ELR (cell line): ENCODE results near the gene CD276.

ENCODE experiments used
- DNase-seq: peaks from one replicate; pipeline ENCODE4 v3.0.0-alpha.2; 2015; ENCODE audit warnings: low read depth

The CD276 gene

DNA sequence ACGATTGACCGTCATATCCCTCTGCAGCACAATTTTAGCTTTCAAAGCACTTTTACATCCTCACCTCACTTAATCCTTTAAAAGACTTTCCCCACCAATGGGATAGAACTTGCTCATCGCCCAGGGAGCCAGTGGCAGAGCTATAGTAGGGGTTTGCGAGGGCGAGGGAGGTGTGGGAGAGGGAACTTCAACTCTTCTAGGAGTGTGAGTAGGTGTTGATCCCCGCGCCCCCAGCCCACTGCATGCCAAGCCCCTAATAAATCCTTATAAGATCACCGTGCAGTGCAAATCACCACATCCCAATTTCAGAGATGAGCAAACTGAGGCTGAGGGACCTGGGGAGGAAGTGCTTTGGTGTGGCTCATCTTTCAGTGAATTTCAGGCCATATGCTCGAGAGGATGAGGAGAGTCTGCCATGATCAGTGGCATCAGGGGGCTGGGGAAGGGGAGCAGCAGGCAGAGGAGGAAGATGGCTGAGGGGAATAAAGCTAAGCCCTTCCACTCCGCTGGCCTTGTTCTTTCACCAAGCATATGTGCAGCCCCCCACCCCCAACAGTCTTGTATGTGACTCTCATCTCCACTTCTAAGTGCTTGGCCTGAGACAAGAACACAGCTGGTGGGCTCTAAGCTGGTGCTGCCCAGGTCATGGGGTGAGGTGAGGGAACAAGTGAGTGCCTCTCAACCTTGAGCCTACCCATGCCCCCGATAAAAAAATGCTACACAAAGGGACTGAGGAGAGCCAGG is 63.8 kb downstream of the CD276 start:
- no peak for DNase-seq

DNA sequence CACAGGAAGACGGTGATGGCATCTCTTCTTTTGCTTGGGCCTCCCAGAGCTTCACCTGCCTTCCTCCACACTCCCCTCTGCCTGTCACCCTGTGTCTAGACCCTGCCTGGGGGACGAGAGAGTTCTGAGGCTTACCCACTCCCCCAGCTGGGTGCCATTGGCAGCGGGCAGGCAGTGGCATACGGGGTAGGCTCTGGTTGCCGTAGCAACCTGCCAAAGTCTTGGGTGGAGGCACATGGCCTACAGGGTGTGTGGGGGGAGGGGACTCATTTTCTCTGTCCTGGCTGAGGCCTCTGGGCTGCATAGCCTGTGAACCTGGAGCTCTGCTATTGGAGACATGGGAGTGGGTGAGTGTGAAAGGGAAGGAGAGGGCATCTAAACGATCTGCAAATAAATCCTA is 64.5 kb downstream of the CD276 start:
- DNase-seq = no peak

- DNase-seq = no peak
Measured at GRCh38 chr15:73749533-73749932, 65.3 kb downstream of the CD276 start.

GRCh38 chr15:73749971-73750370 is 65.8 kb downstream of the CD276 start:
- no peak for DNase-seq

DNA sequence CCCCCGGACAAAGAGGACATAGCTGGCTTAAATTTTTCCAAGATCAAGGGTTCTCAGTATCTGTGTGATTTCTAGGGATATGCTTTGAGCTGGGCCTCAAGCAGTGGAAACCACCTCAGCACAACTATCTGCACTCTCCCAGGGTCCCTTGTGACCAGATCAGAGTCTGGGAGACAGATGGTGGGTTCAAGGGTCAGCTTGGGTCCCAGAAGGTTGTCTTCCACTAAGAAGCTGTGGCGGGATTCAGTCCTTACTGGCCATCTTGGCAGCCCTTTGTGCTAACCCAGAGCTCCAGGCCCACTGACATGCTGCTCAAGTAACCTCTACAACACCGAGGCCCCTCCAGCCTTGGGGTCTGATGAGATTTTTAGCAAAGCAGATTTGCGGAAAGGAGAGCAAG is 66.3 kb downstream of the CD276 start:
- DNase-seq = no peak

DNA sequence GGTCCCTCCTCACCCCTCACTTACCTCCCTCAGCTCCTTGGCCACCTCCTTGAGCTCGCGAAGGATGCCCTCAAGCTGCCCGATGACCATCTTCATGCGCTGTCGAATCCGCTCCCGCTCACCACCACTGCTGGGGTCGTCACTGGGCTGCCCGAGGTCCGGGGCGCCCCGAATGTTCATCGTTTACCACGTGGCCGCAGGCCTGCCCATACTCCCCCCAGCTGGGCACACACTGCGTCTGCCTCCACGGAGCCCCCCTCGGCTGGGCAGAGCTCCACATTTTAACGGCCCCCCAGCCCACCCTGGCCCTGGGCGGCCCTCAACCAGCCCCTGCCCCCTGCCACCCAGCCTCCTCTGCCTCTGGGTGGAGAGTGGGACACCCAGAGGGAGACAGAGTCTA is 66.8 kb downstream of the CD276 start:
- DNase-seq = no peak

- no peak for DNase-seq
Measured at GRCh38 chr15:73751511-73751898, 67.3 kb downstream of the CD276 start.

DNA sequence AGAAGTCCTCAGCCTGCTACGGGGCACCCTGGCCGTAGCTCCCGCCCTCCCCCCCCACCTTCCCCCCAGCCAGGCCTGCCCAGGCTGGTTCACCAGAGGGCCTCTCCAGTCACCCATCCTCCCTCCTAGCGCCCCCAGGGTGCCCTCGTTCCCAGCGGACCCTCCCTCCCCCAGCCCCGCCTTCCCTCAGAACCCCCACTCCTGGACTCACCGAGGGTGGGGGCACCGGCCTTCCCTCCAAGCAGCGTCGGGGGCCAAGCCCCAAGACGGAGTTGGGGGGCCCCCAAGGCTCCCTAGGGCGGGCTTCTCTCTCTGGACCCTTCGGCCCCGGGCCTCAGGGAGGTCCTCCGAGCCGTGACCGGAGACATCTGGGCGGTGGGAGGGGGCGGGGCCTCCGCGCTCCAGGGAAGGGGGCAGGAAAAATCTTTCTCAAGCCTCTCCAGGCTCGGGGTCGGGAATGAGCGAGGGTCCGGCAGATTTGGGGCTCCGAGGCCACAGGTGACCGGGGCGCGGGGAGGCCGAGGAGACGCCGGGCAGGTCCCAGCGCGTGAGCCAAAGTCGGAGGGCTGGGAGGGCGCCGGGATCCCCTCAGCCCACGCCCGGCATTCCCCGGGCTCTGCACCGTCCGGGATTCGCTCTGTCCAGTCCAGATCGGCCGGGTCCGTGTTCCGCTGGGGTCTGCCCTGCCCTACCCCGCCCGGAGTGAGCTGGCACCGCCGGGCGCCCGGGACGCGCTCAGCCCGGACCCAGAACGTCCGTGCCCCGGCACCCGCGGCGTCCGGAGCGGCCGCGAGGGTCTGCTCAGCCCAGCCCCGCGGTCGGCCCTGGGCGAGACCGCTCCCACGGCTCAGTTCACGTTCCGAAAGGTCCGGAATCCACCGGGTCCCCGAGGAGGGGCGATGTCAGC is 68.0 kb downstream of the CD276 start:
- DNase-seq = no peak

DNA sequence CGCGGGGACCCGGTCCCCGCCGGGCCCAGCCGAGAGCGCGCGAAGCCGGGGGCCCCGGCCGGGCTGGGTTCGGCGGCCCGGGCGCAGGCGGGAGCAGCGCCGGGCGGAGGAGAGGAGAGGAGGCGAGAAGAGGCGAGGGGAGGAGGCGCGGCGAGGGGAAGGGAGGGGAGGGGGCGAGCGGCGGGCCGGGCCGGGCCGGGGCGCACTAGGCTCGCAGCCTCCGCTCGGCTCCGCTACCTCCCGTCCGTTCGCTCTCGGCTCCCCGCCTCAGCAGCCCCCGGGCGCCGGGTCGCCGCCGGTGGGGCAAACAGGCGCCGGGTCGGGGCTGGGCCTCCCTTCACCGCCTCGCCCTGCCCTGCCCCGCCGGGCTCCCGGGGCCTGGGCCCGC is 68.6 kb downstream of the CD276 start:
- DNase-seq = no peak

GRCh38 chr15:73753250-73754130 is 69.3 kb downstream of the CD276 start, which contains the start of gene INSYN1:
INSYN1 (minus strand) TSS chr15:73753351; CDS start chr15:73751130, 2,221 bp downstream.
- DNase-seq = peak; percentile 18

DNA sequence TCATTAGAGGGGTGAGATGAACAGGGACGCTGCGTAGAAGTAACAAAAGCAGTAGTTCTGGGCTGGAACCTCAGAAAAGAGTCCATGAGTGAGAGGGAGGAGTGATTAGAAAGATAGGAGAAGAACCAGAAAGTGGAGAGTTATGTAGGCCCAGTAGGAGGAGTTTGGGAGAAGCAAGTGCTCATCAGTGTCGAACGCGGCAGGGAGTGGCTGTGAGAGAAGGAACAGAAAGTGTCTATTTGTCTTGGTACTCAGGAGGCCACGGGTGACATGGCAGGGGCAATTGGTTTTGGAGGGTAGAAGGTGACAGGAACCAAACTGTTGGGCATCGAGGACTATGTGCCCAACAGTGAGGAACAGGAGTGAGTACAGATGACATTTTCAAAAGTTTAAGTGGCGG is 70.3 kb downstream of the CD276 start:
- DNase-seq = no peak

GRCh38 chr15:73755481-73755880 is 71.3 kb downstream of the CD276 start:
- no peak for DNase-seq

DNA sequence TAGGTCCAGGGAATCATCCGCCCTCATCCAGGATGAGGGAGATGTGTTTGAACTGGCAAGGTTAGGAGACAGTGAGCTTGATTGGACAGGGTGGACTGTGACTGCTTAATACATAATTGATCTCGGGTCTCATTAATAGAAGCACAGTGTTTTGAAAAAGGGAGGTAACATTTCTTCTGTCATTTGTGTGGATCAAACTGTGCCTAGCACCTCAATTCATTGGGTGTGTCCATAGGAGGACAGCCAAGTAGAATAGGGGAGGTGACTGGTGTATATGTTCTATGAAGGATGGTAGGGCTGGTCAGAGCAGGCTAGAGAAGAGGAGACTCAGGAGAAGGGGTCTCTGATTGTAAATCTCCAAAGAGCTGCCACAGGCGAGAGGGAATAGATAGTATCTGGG is 71.8 kb downstream of the CD276 start:
- no peak for DNase-seq

DNA sequence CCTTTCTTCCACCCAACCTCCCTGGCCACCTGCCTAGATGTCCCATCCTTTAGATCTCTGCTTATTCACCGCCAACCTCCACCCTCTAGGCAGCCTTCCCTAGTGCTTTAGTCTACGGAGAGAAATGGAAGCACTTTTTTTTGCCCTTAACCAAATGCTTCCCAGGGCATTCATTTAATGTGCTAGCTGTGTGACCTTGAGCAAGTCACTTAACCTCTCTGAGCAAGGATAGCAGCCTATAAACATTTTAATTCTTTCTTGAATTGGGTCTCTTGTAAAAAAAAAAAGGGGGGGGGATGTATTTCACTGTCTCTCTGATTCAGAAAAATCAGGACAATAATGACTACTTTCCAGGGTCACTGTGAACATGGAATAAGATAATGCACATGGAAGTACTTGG is 72.2 kb downstream of the CD276 start:
- DNase-seq = no peak

DNA sequence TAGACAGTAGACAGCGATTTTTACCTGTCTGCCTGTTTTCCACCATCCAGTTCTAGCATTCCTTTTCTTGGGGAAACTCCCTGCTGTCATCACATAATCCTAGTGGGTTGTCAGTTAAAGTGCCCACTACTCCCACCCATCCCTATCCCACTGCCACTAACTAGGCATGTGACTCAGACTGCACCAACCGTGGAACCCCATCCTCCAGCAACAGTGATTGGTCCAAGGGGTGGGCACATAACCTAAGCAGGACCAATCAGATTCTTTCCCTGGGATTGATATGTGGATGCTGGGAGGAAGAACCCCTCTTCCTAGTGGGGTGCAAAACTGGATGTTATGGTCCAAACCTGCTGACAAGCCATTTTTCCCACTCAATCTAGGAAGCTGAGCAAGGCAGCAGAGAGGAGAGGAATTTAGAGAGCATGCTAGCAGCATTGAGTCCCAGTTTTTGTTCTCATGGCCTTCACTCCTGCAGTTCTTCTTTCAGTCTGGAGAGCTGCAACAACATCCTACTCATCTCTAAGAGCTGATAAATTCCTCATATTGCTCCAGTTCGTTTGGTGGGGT is 72.8 kb downstream of the CD276 start:
- DNase-seq = no peak

- no peak for DNase-seq
Measured at GRCh38 chr15:73757571-73757970, 73.4 kb downstream of the CD276 start.

DNA sequence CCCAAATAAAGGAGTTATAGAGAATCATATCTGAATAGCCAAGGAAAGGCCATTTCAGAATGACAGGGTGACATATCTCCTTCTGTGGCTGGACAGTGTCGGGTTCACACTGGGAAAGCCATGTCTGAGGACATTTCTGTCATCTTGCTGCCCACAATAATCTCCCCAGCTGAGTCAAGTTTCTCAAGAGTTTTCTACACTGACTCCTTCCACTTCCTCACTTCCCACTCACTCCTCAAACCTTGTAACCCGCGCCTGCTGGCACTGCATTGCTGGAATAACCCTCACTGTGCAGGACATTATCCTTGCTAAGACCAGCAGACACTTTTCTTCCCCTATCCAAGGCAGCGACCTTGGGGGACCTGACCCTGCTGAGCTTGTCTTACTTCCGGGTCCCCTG is 74.3 kb downstream of the CD276 start:
- DNase-seq = no peak

DNA sequence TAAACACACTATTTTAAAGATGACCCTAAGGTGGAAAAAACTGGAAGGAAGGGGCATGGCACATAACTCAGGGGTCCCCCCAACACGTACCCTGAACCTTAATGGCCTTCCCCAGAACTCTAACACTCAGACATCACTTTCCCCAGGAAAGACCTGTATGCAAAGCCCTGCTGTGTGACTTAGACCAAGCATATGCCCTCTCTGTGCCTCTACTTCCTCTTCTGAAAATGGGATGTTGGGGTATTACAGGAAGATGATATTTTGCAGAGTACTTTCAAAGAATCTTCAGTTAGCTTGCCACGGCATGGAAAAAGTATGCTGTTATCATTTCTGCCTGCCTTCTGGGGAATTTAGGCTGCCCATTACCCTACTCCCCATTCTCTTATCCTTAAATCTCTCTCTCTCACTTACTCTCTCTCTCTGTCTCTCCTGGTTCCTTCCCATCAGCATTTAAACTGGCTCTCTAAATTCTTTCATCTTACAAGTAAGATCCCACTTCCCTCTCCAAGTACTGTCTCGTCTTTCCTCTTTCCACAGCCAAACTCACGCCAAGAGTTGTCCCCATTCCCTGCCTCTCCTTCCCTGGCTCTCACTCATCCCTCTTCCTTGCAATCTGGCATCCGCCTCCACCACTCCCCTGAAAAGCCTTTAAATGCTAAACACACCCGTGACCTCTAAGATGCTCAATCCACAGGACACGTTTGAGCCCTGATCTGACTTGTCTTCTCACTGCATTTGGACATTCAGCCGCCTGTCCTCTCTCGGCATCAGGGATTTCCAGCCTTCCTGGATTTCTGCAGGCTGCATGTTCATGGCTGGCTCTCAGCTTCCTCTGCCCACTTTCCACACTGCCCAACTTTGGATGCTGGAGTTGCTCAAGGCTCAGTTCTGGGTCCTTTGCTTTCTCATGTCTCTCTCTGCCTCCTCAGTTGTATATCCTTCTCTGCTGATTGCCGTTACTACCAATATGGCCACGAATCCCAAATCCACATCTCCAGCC is 76.4 kb downstream of the CD276 start:
- no peak for DNase-seq

DNA sequence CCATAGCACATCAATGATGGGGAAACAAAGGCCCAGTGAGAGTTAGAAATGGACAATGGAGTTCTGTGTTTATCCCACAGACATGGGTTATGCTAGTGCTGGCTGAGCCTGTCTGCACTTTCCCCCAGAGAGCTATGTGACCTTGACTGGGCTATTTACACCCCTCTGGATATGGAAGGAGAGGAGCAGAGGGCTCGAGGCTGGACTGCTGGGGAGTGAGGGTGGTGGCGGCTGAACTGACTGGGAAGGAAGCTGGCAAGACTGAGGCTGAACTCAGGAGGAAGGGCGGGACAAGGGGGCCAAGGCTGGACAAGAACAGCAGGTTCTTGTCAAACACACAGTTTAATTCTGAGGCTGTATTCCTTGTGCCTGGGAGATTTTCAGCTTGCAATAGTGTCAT is 79.7 kb downstream of the CD276 start:
- no peak for DNase-seq
